GM21423 (cell line): ENCODE data around the gene STARD8.
"Not testable (repeated sequence)": the region's sequence is repeated elsewhere in the genome, so short reads cannot be mapped to it uniquely, and the experiment has no call there.

Experiments used
- ATAC-seq: cut with Tn5 transposase; IDR thresholded peaks from one replicate; pipeline ENCODE4 v1.9.1; 2021; ENCODE audit warnings: mild to moderate bottlenecking, moderate library complexity; ENCODE audit not compliant: unreplicated experiment

The STARD8 gene

DNA sequence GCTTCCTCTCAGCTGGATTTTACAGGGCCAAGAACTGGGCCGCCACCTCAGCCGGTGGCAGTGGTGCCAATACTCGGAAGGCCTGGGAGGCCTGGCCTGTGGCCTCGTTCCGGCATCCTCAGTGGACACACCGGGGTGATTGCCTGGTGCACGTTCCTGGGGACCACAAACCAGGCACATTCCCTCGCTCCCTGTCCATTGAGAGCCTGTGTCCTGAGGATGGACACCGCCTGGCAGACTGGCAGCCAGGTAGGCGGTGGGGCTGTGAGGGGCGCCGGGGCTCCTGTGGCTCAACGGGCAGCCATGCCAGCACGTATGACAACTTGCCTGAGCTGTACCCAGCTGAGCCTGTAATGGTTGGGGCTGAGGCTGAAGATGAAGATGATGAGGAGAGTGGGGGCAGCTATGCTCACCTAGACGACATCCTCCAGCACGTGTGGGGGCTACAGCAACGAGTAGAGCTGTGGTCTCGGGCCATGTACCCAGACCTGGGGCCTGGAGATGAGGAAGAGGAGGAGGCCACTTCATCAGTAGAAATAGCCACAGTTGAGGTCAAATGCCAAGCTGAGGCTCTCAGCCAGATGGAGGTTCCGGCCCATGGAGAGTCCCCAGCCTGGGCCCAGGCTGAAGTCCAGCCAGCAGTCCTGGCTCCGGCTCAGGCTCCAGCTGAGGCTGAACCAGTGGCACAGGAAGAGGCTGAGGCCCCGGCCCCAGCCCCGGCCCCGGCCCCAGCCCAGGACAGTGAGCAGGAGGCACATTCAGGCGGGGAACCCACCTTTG lies 70.4 kb downstream of the STARD8 start:
- no peak for ATAC-seq

- ATAC-seq = no peak
Measured at GRCh38 chrX:68718443-68718820, 71.0 kb downstream of the STARD8 start.

DNA sequence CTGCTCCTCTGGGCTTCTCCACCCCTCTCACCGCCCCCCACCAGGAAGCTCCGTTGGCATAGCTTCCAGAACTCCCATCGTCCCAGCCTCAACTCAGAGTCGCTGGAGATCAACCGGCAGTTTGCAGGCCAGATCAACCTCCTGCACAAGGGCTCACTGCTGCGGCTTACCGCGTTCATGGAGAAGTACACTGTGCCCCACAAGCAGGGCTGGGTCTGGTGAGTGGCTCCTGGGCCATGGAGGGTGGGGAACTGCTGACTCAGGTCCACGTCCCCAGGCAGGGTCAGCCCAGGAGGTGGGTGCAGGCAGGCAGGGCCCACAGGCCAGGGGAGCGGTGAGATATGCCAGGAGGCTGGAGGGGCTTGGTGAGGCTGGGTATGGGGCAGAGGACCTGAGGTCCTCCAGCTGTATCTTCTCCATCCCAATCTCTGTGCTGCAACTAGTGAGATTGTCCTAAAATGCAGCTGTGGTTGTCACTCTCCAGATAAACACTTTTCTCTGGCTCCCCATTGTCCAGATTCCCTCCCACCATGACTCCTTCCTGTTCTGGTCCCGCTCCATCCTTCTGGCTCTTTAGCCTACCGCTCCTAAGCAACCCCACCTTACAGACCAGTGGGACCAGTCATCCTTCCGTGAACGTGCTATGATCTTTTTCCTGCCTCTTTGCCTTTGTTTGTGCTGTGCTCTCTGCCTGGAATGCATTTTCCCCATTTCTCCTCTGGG lies 71.9 kb downstream of the STARD8 start:
- no peak for ATAC-seq

GRCh38 chrX:68719904-68720614 lies 72.6 kb downstream of the STARD8 start:
- ATAC-seq = no peak

- ATAC-seq = no peak
Measured at GRCh38 chrX:68720851-68721250, 73.4 kb downstream of the STARD8 start.

- no peak for ATAC-seq
Measured at GRCh38 chrX:68721546-68721945, 74.1 kb downstream of the STARD8 start.

DNA sequence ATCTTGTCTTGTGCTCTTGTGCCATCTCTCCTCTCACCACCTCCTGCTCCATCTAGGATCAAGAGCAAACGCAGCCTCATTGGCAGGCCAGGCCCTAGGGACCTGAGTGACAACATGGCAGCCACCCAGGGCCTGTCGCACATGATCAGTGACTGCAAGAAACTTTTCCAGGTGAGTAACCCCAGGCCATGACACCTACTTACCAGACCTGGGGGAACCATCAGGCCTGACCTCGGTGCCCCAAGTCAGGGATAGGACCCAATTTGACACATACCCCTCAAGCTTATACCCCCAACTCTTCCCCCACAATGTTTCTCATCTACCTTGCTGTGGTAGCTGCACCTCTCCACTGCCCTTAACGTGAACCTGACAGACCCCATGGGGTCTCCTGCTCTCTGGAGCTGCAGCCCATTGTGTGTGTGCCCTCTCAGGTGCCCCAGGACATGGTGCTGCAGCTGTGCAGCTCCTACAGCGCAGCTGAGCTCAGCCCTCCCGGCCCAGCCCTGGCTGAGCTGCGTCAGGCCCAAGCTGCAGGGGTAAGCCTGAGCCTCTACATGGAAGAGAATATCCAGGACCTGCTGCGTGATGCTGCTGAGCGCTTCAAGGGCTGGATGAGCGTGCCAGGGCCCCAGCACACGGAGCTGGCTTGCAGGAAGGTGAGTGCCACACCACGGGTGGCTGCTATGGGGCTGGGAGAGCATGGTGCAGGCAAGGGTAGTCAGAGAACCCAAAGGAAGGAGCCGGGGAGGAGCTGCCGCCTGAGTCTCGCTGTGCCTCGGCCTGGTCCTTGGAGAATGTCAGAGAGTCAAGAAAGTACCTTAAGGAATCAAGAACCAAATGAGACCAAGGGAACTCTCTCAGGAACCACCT lies 74.8 kb downstream of the STARD8 start:
- no peak for ATAC-seq

DNA sequence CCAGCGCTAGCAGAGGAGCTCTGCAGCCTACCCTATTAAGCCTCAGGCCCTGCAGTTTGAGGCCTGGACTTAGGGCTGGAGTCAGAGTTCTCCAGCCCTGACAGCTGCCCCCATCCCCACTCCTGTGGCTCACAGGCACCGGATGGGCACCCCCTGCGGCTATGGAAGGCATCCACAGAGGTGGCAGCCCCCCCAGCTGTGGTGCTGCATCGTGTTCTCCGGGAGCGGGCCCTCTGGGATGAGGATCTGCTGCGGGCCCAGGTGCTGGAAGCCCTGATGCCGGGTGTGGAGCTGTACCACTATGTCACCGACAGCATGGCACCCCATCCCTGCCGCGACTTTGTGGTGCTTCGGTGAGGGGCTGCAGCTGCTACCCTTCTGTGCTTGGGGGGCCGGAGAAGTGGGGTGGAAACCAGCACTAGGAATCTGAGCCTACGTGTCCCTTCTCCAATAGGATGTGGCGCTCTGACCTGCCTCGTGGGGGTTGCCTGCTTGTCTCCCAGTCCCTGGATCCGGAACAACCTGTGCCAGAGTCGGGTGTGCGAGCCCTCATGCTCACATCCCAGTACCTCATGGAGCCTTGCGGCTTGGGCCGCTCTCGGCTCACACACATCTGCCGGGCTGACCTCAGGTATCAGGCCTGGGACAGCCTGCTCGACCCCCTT lies 76.2 kb downstream of the STARD8 start:
- no peak for ATAC-seq

- ATAC-seq = no peak
Measured at GRCh38 chrX:68724531-68725020, 77.1 kb downstream of the STARD8 start.

- ATAC-seq = no peak
Measured at GRCh38 chrX:68725756-68726365, 78.4 kb downstream of the STARD8 start.

DNA sequence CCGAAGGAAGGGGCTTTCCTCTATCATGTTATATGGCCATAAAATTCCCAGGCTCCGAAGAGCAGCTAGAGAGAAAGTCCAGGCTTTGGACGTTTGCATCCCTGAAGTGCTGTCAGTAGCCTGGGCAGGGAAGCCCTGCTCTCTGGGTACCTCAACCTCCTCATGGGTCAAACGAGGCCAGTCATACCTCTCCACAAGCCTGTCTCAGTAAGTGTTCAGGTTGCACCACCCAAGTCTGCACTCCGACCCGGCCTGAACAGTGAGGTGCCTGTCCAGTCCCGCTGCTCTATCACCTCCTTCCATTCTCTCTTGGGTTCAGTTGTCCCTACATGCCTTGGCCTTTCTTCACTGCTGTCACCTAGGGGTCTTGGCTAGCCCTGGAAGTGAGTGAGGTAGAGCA lies 78.9 kb downstream of the STARD8 start:
- no peak for ATAC-seq

- no peak for ATAC-seq
Measured at GRCh38 chrX:68727696-68728095, 80.2 kb downstream of the STARD8 start.

DNA sequence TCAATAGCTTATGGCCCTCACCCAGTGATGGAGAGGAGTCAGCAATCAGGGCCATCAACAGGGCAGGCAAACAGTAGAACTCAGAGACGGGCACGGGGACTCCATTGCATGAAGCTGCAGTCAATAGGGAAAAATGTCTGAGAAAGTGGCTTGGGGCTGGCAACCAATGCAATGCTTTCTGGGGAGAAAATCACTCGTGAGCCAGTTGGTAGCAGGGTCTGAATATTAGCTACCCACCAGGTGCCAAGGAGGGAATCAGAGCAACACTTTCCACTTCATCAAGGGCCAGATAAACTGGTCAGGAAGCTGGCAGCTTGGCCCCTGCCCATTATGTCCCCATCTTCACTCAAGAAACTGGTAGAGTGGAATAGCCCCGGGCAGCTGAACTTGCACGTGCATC lies 80.7 kb downstream of the STARD8 start:
- no peak for ATAC-seq

GRCh38 chrX:68731254-68731653 lies 83.8 kb downstream of the STARD8 start:
- ATAC-seq = no peak

DNA sequence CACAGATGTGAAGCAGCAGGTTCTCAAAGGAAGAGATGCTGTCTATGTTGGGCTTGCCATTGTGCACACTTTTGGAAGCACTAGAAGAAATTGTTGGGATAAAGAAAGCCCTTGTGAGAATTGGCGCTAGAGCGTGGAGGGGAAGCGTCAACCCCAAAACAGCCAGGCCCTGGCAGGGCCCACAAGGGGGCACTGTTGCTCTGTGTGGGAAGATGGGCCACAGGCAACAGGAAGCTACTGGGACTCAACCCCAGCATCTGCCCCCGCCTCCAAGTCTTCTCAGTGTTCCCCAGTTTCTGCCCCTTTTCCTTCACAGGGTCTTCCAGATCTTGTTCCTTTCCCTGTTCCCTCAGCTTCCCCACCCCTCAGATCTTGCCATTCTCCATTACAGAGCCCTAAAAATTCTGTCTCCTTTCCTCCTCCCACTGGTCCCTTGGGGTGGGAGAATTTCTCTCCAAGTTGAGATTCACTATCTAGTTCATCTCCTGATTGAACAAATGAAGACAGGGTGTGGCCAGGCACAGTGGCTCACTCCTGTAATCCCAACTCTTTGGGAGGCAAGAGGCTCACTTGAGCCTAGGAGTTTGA lies 85.5 kb downstream of the STARD8 start:
- no peak for ATAC-seq

DNA sequence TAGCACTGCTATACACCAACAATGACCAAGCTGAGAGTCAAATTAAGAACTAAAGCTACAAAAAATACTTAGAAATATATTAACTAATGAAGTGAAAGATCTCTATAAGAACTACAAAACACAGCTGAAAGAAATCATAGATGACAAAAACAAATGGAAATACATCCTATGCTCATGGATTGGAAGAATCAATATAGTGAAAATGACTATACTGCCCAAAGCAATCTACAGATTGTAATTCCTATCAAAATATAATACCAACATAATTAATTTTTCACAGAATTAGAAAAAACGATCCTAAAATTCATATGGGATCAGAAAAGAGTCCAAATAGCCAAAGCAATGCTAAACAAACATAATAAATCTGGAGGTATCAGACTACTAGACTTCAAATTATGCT lies 87.8 kb downstream of the STARD8 start:
- no peak for ATAC-seq

- ATAC-seq = not testable (repeated sequence)
Measured at GRCh38 chrX:68741864-68742263, 94.4 kb downstream of the STARD8 start.

DNA sequence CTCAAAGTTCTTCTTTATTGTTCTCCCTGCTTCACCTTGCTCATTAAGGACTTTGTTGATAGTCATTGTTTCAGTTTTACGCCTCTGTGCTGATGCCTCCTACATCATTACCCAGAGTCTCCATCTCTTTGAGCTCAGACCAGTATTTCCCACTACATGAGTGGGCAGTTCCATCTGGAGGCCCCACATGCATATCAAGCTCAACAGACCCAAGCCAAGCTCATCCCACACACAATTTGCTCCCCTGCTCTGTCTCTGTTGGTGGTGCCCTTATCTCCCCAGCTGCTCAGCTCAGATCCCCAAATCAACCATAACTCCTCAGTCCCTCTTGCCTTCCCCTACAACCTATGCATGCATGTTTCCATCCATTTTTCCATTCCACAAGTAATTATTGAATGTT lies 96.3 kb downstream of the STARD8 start:
- no peak for ATAC-seq

GRCh38 chrX:68746988-68747387 lies 99.5 kb downstream of the STARD8 start:
- no peak for ATAC-seq
